ENCODE results near the gene MARVELD3. TPM values are rescaled to one million over a fixed set of nuclear protein-coding genes. Genes with fewer than 3 reads are reported as not detected.

The MARVELD3 gene
- total RNA-seq, 1 experiment from 2014 or later, result 7.4 TPM

GRCh38 chr16:71609066-71609465 is 16.9 kb upstream of the MARVELD3 start:
- BruUV-seq (replicated peaks), result no TSS peak
- intact Hi-C loops (cut with micrococcal nuclease), result no loop called here
- POLR2A ChIA-PET (ENCODE audit: unreplicated experiment), result interaction anchor here (0.7 kb wide), 1 partner anchor 81 kb away, joined by 20 read pairs; no protein-coding TSS in a partner anchor

GRCh38 chr16:71610447-71610846 is 15.5 kb upstream of the MARVELD3 start:
- no peaks in the 10 kb centered on the region for H3K9me3 ChIP-seq (ENCODE audit: low read length)
- H3K9ac ChIP-seq (ENCODE audit: low read length), result no peak overlapping the region
- no peaks in the 10 kb centered on the region for H3K79me2 ChIP-seq (ENCODE audit: low read length)
- intact Hi-C loops (cut with micrococcal nuclease), result loop anchor here (2.0 kb wide), 2 partner anchors 110 to 198 kb away; no protein-coding TSS in a partner anchor
- no peaks in the 10 kb centered on the region for H3K36me3 ChIP-seq (ENCODE audit: low read depth, low read length)
- no peak overlapping the region for H2AFZ ChIP-seq (ENCODE audit: low read length)
- no peaks in the 10 kb centered on the region for H3F3A ChIP-seq (ENCODE audit: low read length, unreplicated experiment)
- H3K27ac ChIP-seq (ENCODE audit: low read length), result no peak overlapping the region
- H4K20me1 ChIP-seq (ENCODE audit: low read length), result no peaks in the 10 kb centered on the region
- no TSS peak for BruUV-seq (replicated peaks)
- H3K4me3 ChIP-seq (ENCODE audit: low read length), result no peak overlapping the region
- CTCF ChIA-PET, result interaction anchor here (0.6 to 2.1 kb wide), 2 partner anchors 45 to 184 kb away, joined by 9 to 40 read pairs; no protein-coding TSS in a partner anchor
- TF ChIP-seq EZH2 (IDR thresholded peaks at IDR 0.05; ENCODE audit: low read length, unreplicated experiment) (no peak), EZH2phosphoT487 (IDR thresholded peaks at IDR 0.05; ENCODE audit: borderline replicate concordance, low read length) (no peak), CTCF (conservative IDR thresholded peaks at IDR 0.05; ENCODE audit: low read depth, low read length) (no peak)
- no peaks in the 10 kb centered on the region for H3K27me3 ChIP-seq (ENCODE audit: low read length)
- ATAC-seq (no peak), DNase-seq (no peak)
- no peaks in the 10 kb centered on the region for H3K9me2 ChIP-seq (replicated peaks; ENCODE audit: low read length)
- H3K4me2 ChIP-seq (ENCODE audit: low read length), result no peak overlapping the region
- peaks cover 5% of the 10 kb centered on the region; the same call in 1 of the 2 replicates for H3K4me1 ChIP-seq (ENCODE audit: insufficient read depth, low read length)
- POLR2A ChIA-PET (ENCODE audit: unreplicated experiment), result no interaction called here

More at GRCh38 chr16:71609066-71609465, 16.9 kb upstream of the MARVELD3 start:
- Histone ChIP-seq H3K9me3 (ENCODE audit: low read length) (no peaks in the 10 kb centered on the region), H3K4me2 (ENCODE audit: low read length) (no peak overlapping the region), H3K36me3 (ENCODE audit: low read depth, low read length) (no peaks in the 10 kb centered on the region), H3K9me2 (replicated peaks; ENCODE audit: low read length) (no peaks in the 10 kb centered on the region), H3K27me3 (ENCODE audit: low read length) (no peaks in the 10 kb centered on the region), H3K4me1 (ENCODE audit: insufficient read depth, low read length) (peaks cover 5% of the 10 kb centered on the region; the same call in 1 of the 2 replicates), H3K9ac (ENCODE audit: low read length) (no peak overlapping the region), H2AFZ (ENCODE audit: low read length) (no peak overlapping the region), H3K27ac (ENCODE audit: low read length) (peak overlapping the region; percentile 53), H3K4me3 (ENCODE audit: low read length) (no peak overlapping the region), H3K79me2 (ENCODE audit: low read length) (no peaks in the 10 kb centered on the region), H4K20me1 (ENCODE audit: low read length) (no peaks in the 10 kb centered on the region), H3F3A (ENCODE audit: low read length, unreplicated experiment) (no peaks in the 10 kb centered on the region)
- CTCF ChIA-PET, result no interaction called here
- ATAC-seq (no peak), DNase-seq (peak; percentile 37)
- TF ChIP-seq EZH2 (IDR thresholded peaks at IDR 0.05; ENCODE audit: low read length, unreplicated experiment) (no peak), CTCF (conservative IDR thresholded peaks at IDR 0.05; ENCODE audit: low read depth, low read length) (no peak), EZH2phosphoT487 (IDR thresholded peaks at IDR 0.05; ENCODE audit: borderline replicate concordance, low read length) (no peak)

All from PC-3 (cell line).